ENCODE measurements around the gene MANBA. TPM values are rescaled to one million over a fixed set of nuclear protein-coding genes. Genes with fewer than 3 reads are reported as not detected.

Gene MANBA
- 18.0 and 18.8 TPM in 2 replicates for total RNA-seq (2012; rRNA removed)

- Histone ChIP-seq H3K4me2 (ENCODE audit: low read length) (peak within 1 kb of the TSS; percentile 91), H3K4me1 (ENCODE audit: control insufficient read depth, insufficient read depth, low read length) (peaks cover 9% of the 10 kb centered on the region), H3K27me3 (ENCODE audit: control insufficient read depth, insufficient read depth, low read length) (no peaks in the 10 kb centered on the region), H3K9me3 (replicated peaks; ENCODE audit: low read length) (no peaks in the 10 kb centered on the region), H3K36me3 (ENCODE audit: insufficient read depth, low read length) (no peaks in the 10 kb centered on the region), H3K4me3 (ENCODE audit: low read length) (peak within 1 kb of the TSS; percentile 96), H3K9ac (ENCODE audit: low read depth, low read length) (peak within 1 kb of the TSS; percentile 74)
Measured at GRCh38 chr4:102760645-102761295, at the start of gene MANBA. Gene MANBA (minus strand): TSS chr4:102760968. CDS start chr4:102760894, 74 bp downstream.

DNA sequence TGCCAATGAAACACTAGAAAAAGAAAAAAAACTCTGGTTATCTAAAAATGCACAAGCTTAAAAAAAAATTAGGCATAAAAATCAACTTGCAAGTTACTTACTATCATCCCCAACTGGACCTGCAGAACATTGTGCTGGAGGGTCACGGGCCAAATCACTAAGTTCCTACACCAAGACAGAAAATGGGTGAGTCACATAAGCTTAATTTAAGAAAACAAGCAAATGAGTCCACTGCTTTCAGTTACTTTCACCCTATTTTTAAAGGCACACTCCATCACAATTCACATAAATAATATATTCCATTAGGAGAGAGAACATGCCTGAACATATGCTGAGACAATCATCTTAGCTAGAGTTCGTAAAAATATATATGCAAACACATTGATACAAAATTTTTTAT lies 48.9 kb upstream of the MANBA start:
- Histone ChIP-seq H3K36me3 (ENCODE audit: insufficient read depth, low read length) (peaks cover 71% of the 10 kb centered on the region), H3K9ac (ENCODE audit: low read depth, low read length) (no peak overlapping the region), H3K4me1 (ENCODE audit: control insufficient read depth, insufficient read depth, low read length) (peaks cover 37% of the 10 kb centered on the region), H3K4me2 (ENCODE audit: low read length) (peak overlapping the region; percentile 29), H3K27me3 (ENCODE audit: control insufficient read depth, insufficient read depth, low read length) (no peaks in the 10 kb centered on the region), H3K4me3 (ENCODE audit: low read length) (no peak overlapping the region), H3K9me3 (replicated peaks; ENCODE audit: low read length) (no peaks in the 10 kb centered on the region)

DNA sequence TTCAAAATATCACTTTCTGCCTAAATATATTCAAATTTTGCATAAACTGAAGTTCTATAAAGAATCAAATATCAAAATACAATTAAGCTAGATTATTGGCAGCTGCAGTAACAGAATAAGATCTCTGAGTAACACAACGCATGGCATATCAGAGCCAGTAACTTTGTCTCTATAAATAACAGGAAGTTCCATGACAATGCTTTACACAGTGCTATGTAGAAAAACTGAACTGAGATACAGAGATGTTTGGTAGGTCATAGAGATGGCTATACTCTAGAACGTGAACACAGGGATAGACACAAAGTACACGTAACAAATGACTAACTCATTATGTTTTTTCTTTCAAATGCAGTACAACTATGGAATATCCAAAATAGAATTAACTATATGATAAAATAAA lies 48.4 kb upstream of the MANBA start:
- H3K9me3 ChIP-seq (replicated peaks; ENCODE audit: low read length) = no peaks in the 10 kb centered on the region
- H3K4me3 ChIP-seq (ENCODE audit: low read length) = no peak overlapping the region
- no peaks in the 10 kb centered on the region for H3K27me3 ChIP-seq (ENCODE audit: control insufficient read depth, insufficient read depth, low read length)
- peaks cover 34% of the 10 kb centered on the region for H3K4me1 ChIP-seq (ENCODE audit: control insufficient read depth, insufficient read depth, low read length)
- H3K4me2 ChIP-seq (ENCODE audit: low read length) = no peak overlapping the region
- H3K36me3 ChIP-seq (ENCODE audit: insufficient read depth, low read length) = peaks cover 75% of the 10 kb centered on the region
- H3K9ac ChIP-seq (ENCODE audit: low read depth, low read length) = no peak overlapping the region

GRCh38 chr4:102808009-102808408 lies 47.2 kb upstream of the MANBA start:
- Histone ChIP-seq H3K27me3 (ENCODE audit: control insufficient read depth, insufficient read depth, low read length) (no peaks in the 10 kb centered on the region), H3K9me3 (replicated peaks; ENCODE audit: low read length) (no peaks in the 10 kb centered on the region), H3K4me1 (ENCODE audit: control insufficient read depth, insufficient read depth, low read length) (peaks cover 34% of the 10 kb centered on the region), H3K36me3 (ENCODE audit: insufficient read depth, low read length) (peaks cover 75% of the 10 kb centered on the region), H3K4me2 (ENCODE audit: low read length) (no peak overlapping the region), H3K4me3 (ENCODE audit: low read length) (no peak overlapping the region), H3K9ac (ENCODE audit: low read depth, low read length) (no peak overlapping the region)

DNA sequence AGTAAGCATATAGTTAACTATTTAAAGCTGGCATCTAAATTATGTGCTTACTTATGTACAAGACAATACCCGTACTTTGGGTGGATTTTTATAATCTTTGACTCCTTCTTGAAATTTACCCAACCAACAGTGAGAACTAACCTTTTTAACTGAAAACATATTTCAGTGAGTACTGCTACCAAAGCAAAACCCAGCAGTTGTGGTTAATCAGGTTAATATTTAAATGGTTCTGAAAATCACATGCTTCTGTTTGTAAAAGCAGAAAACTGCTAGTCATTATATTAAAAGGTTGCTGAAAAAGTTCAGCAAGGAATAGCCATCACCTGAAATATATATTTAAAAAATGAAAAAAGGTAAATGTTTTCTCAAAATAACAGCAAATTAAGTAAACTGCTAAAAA lies 46.6 kb upstream of the MANBA start:
- Histone ChIP-seq H3K9me3 (replicated peaks; ENCODE audit: low read length) (no peaks in the 10 kb centered on the region), H3K4me1 (ENCODE audit: control insufficient read depth, insufficient read depth, low read length) (peaks cover 34% of the 10 kb centered on the region), H3K27me3 (ENCODE audit: control insufficient read depth, insufficient read depth, low read length) (no peaks in the 10 kb centered on the region), H3K9ac (ENCODE audit: low read depth, low read length) (no peak overlapping the region), H3K4me2 (ENCODE audit: low read length) (no peak overlapping the region), H3K4me3 (ENCODE audit: low read length) (no peak overlapping the region), H3K36me3 (ENCODE audit: insufficient read depth, low read length) (peaks cover 80% of the 10 kb centered on the region)

DNA sequence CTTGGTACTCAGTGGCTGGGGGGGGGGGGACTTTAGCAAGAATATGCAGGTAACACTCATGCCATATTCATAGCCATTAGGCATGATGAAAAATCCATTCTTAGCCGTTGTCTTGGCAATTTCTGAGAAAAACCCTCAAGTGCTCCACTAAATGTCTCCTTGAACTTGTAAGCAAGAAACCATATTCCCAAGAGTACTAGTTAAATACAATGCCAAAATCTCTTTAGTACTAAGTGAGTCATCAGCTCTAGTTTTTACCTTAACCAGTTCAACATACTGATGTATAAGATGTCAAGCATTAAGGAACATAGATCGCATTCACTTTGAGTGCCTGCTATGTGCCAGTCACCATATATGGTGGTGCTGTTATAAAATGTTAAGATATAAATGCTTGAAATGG lies 39.0 kb upstream of the MANBA start:
- Histone ChIP-seq H3K4me1 (ENCODE audit: control insufficient read depth, insufficient read depth, low read length) (no peaks in the 10 kb centered on the region), H3K36me3 (ENCODE audit: insufficient read depth, low read length) (peaks cover 94% of the 10 kb centered on the region), H3K4me3 (ENCODE audit: low read length) (no peak overlapping the region), H3K9me3 (replicated peaks; ENCODE audit: low read length) (no peaks in the 10 kb centered on the region), H3K27me3 (ENCODE audit: control insufficient read depth, insufficient read depth, low read length) (no peaks in the 10 kb centered on the region), H3K4me2 (ENCODE audit: low read length) (no peak overlapping the region), H3K9ac (ENCODE audit: low read depth, low read length) (no peak overlapping the region)

DNA sequence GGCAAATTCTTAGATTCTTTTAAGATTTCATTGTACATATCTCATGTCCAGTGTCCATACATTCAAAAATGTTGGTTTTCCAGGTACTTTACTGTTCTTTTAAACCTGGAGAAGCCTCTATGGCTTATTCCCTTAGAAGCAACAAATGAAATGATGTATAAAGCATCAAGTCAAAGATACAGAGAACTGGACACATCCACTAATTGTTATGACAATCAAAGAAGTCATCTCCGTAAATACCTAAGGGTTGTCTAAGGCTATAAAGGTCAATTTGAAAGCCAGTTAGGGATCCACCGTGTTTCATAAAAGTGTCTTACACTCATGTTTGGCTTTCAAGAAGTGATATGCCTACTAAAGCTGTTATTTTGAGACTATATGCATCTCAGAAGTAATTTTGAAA lies 34.2 kb upstream of the MANBA start:
- Histone ChIP-seq H3K4me3 (ENCODE audit: low read length) (no peak overlapping the region), H3K27me3 (ENCODE audit: control insufficient read depth, insufficient read depth, low read length) (no peaks in the 10 kb centered on the region), H3K9ac (ENCODE audit: low read depth, low read length) (no peak overlapping the region), H3K4me1 (ENCODE audit: control insufficient read depth, insufficient read depth, low read length) (peaks cover 6% of the 10 kb centered on the region), H3K36me3 (ENCODE audit: insufficient read depth, low read length) (peaks cover 80% of the 10 kb centered on the region), H3K9me3 (replicated peaks; ENCODE audit: low read length) (no peaks in the 10 kb centered on the region), H3K4me2 (ENCODE audit: low read length) (no peak overlapping the region)

DNA sequence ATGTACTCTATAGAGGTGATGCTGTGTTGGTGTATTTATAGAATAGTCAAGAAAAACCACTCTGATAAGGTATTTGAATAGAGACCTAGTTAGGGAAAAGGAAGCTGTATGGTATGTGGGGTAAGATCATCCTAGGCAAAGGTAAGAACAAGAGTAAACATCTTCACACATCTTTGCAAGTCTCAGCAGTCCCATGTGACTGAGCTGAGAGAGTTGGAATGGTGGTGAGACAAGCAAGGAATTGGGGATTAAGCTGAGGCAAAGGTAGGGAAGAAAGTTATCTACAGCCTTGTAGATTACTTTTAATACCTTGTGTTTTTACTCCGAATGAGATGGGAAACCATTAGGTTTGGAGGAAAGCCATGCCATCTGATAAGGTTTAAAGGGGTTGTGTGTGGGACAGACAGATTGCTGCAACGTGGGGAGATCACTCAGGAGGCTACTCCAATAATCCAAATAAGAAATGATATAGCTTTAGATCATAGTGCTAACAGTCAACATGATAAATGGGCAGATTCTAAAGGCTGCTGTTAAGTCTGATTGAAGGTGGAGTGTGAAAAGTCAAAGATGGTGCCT lies 31.7 kb upstream of the MANBA start:
- H3K9ac ChIP-seq (ENCODE audit: low read depth, low read length) = no peak overlapping the region

GRCh38 chr4:102791318-102791835 lies 30.6 kb upstream of the MANBA start:
- Histone ChIP-seq H3K4me1 (ENCODE audit: control insufficient read depth, insufficient read depth, low read length) (peaks cover 10% of the 10 kb centered on the region), H3K4me3 (ENCODE audit: low read length) (no peak overlapping the region), H3K9ac (ENCODE audit: low read depth, low read length) (no peak overlapping the region), H3K4me2 (ENCODE audit: low read length) (no peak overlapping the region), H3K9me3 (replicated peaks; ENCODE audit: low read length) (no peaks in the 10 kb centered on the region), H3K36me3 (ENCODE audit: insufficient read depth, low read length) (peaks cover 48% of the 10 kb centered on the region), H3K27me3 (ENCODE audit: control insufficient read depth, insufficient read depth, low read length) (no peaks in the 10 kb centered on the region)

More for the DNA sequence above, 31.7 kb upstream of the MANBA start:
- H3K9me3 ChIP-seq (replicated peaks; ENCODE audit: low read length) = no peaks in the 10 kb centered on the region
- H3K4me1 ChIP-seq (ENCODE audit: control insufficient read depth, insufficient read depth, low read length) = peaks cover 10% of the 10 kb centered on the region
- H3K4me2 ChIP-seq (ENCODE audit: low read length) = no peak overlapping the region
- peaks cover 57% of the 10 kb centered on the region for H3K36me3 ChIP-seq (ENCODE audit: insufficient read depth, low read length)
- no peak overlapping the region for H3K4me3 ChIP-seq (ENCODE audit: low read length)
- H3K27me3 ChIP-seq (ENCODE audit: control insufficient read depth, insufficient read depth, low read length) = no peaks in the 10 kb centered on the region

GRCh38 chr4:102789317-102789717 lies 28.5 kb upstream of the MANBA start:
- H3K4me3 ChIP-seq (ENCODE audit: low read length) = no peak overlapping the region
- peaks cover 10% of the 10 kb centered on the region for H3K4me1 ChIP-seq (ENCODE audit: control insufficient read depth, insufficient read depth, low read length)

DNA sequence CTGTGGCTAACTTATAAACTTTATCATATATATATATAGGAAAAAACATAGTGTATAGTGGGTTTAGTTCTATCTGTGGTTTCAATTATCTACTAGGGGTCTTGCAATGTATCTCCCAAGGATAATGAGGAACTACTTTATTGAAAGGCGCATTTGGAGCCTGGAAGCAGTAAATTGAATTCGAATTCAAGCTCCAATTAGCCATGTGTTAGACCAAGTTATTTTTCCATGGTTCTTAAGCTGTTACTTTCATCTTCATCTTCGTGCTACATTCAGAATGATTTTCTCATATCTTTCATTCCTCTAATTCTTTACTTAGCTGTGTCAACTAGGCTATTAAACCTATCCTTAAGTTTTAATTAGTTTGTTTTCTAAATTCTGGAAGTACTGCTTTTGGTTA lies 27.2 kb upstream of the MANBA start:
- H3K9ac ChIP-seq (ENCODE audit: low read depth, low read length) = no peak overlapping the region
- H3K36me3 ChIP-seq (ENCODE audit: insufficient read depth, low read length) = peaks cover 20% of the 10 kb centered on the region
- H3K4me1 ChIP-seq (ENCODE audit: control insufficient read depth, insufficient read depth, low read length) = peaks cover 13% of the 10 kb centered on the region
- no peaks in the 10 kb centered on the region for H3K9me3 ChIP-seq (replicated peaks; ENCODE audit: low read length)
- no peak overlapping the region for H3K4me2 ChIP-seq (ENCODE audit: low read length)
- no peak overlapping the region for H3K4me3 ChIP-seq (ENCODE audit: low read length)
- no peaks in the 10 kb centered on the region for H3K27me3 ChIP-seq (ENCODE audit: control insufficient read depth, insufficient read depth, low read length)

More at GRCh38 chr4:102789317-102789717, 28.5 kb upstream of the MANBA start:
- Histone ChIP-seq H3K4me2 (ENCODE audit: low read length) (no peak overlapping the region), H3K27me3 (ENCODE audit: control insufficient read depth, insufficient read depth, low read length) (no peaks in the 10 kb centered on the region), H3K9ac (ENCODE audit: low read depth, low read length) (no peak overlapping the region), H3K9me3 (replicated peaks; ENCODE audit: low read length) (no peaks in the 10 kb centered on the region), H3K36me3 (ENCODE audit: insufficient read depth, low read length) (peaks cover 27% of the 10 kb centered on the region)
